GM21529 (cell line): ENCODE results near the gene ENTPD2.

Source experiments
- ATAC-seq: cut with Tn5 transposase; IDR thresholded peaks from one replicate; pipeline ENCODE4 v1.9.1; 2021; ENCODE audit not compliant: unreplicated experiment

ENTPD2 gene

GRCh38 chr9:137018761-137019559 lies 34.9 kb downstream of the ENTPD2 start:
- no peak for ATAC-seq

- no peak for ATAC-seq
Measured at GRCh38 chr9:137017791-137018497, 35.9 kb downstream of the ENTPD2 start.

- no peak for ATAC-seq
Measured at GRCh38 chr9:137017071-137017470, 36.8 kb downstream of the ENTPD2 start.

GRCh38 chr9:137016436-137016835 lies 37.4 kb downstream of the ENTPD2 start:
- no peak for ATAC-seq

GRCh38 chr9:137015976-137016375 lies 37.9 kb downstream of the ENTPD2 start:
- no peak for ATAC-seq

GRCh38 chr9:137015540-137015930 lies 38.3 kb downstream of the ENTPD2 start:
- ATAC-seq = no peak

GRCh38 chr9:137014776-137015539 lies 38.9 kb downstream of the ENTPD2 start:
- ATAC-seq = no peak

GRCh38 chr9:137014166-137014565 lies 39.7 kb downstream of the ENTPD2 start:
- no peak for ATAC-seq

- ATAC-seq = no peak
Measured at GRCh38 chr9:137013571-137013940, 40.3 kb downstream of the ENTPD2 start.

- no peak for ATAC-seq
Measured at GRCh38 chr9:137012694-137013570, 40.9 kb downstream of the ENTPD2 start.

GRCh38 chr9:137011907-137012675 lies 41.8 kb downstream of the ENTPD2 start:
- ATAC-seq = no peak

- ATAC-seq = no peak
Measured at GRCh38 chr9:137011156-137011555, 42.7 kb downstream of the ENTPD2 start.

GRCh38 chr9:137009938-137010732 lies 43.7 kb downstream of the ENTPD2 start:
- no peak for ATAC-seq

GRCh38 chr9:137009217-137009616 lies 44.6 kb downstream of the ENTPD2 start:
- ATAC-seq = no peak

- ATAC-seq = no peak
Measured at GRCh38 chr9:137008312-137008711, 45.5 kb downstream of the ENTPD2 start.

- no peak for ATAC-seq
Measured at GRCh38 chr9:137007816-137008270, 46.0 kb downstream of the ENTPD2 start.

GRCh38 chr9:137007108-137007815 lies 46.6 kb downstream of the ENTPD2 start:
- no peak for ATAC-seq
